Gastroesophageal sphincter (tissue), 3 donors: ENCODE measurements around the gene ZBTB20.

Experiments used
- EP300 ChIP-seq: sonication (generic); formaldehyde crosslinking; IDR thresholded peaks from one replicate; pipeline ENCODE4 v1.6.1; 2017; ENCODE audit warnings: antibody characterized with exemption, mild to moderate bottlenecking
- POLR2A ChIP-seq, 2 donors: fragments of 450-650 bp; IDR thresholded peaks; one replicate each; pipeline ENCODE4 v1.6.1; 2017; ENCODE audit warnings: antibody characterized with exemption in 2 of 2, mild to moderate bottlenecking in 2 of 2, moderate library complexity in 1 of 2
- POLR2AphosphoS5 ChIP-seq: sonication (generic); formaldehyde crosslinking; IDR thresholded peaks from one replicate; pipeline ENCODE4 v1.6.1; 2017; ENCODE audit warnings: antibody characterized with exemption
- TF ChIP-seq, protein P1 (sequence below), 4 experiments: fragments of 200-600 bp in 2 of 4; fragments of 450-650 bp in 2 of 4; sonication (generic) in 1 of 4; IDR thresholded peaks; one replicate each; pipeline ENCODE4 v1.5.1; 2017 to 2019; ENCODE audit warnings: antibody characterized with exemption in 4 of 4, mild to moderate bottlenecking in 2 of 4, moderate library complexity in 2 of 4

DNA sequence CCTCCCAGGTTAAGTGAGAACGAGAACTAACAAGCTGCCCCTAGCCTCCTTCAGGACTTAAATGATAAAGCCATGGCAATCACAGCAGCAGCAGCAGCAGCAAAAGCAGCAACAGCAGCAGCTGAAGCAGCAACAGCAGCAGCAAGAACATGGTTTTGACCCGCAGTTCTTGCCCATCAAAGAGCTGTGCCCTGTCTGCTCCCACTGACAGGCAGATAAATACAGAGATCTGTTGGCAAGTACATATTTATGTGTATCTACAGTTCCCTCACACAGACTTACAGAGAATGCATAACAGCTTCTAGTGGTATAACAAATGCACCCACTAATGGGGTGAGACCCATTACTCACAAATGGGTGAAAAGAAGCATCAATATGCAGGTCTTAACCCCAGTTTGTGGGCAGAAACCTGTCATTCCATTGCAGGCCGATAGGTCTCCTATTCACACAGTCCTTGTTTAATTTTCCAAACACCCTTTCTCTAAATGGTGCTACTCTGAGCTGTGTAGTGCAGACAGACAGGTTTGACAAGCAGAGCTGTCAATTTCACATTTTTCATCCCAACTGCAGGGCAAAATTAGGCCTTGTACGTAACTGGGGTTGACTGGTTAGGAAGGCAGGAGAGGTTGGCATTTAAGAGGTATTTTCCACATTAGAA, 537.0 kb downstream of the ZBTB20 start:
- TF ChIP-seq POLR2A (IDR thresholded peaks at IDR 0.05) (no peak), POLR2AphosphoS5 (no peak), EP300 (no peak)
- TF ChIP-seq, protein P1, sequence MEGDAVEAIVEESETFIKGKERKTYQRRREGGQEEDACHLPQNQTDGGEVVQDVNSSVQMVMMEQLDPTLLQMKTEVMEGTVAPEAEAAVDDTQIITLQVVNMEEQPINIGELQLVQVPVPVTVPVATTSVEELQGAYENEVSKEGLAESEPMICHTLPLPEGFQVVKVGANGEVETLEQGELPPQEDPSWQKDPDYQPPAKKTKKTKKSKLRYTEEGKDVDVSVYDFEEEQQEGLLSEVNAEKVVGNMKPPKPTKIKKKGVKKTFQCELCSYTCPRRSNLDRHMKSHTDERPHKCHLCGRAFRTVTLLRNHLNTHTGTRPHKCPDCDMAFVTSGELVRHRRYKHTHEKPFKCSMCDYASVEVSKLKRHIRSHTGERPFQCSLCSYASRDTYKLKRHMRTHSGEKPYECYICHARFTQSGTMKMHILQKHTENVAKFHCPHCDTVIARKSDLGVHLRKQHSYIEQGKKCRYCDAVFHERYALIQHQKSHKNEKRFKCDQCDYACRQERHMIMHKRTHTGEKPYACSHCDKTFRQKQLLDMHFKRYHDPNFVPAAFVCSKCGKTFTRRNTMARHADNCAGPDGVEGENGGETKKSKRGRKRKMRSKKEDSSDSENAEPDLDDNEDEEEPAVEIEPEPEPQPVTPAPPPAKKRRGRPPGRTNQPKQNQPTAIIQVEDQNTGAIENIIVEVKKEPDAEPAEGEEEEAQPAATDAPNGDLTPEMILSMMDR (IDR thresholded peaks at IDR 0.05): no peak
